Measurements from ENCODE around the gene DIDO1. TPM values are rescaled to one million over a fixed set of nuclear protein-coding genes. Genes with fewer than 3 reads are reported as not detected.

The DIDO1 gene
- total and polyA plus RNA-seq, 2 donors (not counting 1 experiment from before 2014, with no cell fraction given): 25.9 to 33.2 TPM

- Histone ChIP-seq H3K9me3 (ENCODE audit: control insufficient read depth, insufficient read depth, low read depth, low read length) (no peaks in the 10 kb centered on the region), H3K79me2 (ENCODE audit: control insufficient read depth, insufficient read depth, low read length) (peaks cover 9% of the 10 kb centered on the region), H3K9ac (ENCODE audit: insufficient read depth, low read length) (peak overlapping the region; percentile 24), H3K27ac (ENCODE audit: insufficient read depth, low read length) (no peak overlapping the region), H3K4me3 (replicated peaks in 1 of 4; ENCODE audit: control extremely low read depth in 1 of 4, insufficient read depth in 1 of 4, low read depth in 3 of 4, low read length in 4 of 4) (peak overlapping the region; percentile 54 to 66 (median 58)), H3K4me1 (ENCODE audit: control insufficient read depth, extremely low read depth, insufficient read depth, low read length) (no peaks in the 10 kb centered on the region), H3K4me2 (ENCODE audit: extremely low read depth, insufficient read depth, low read length) (peak overlapping the region; percentile 76), H2AFZ (ENCODE audit: low read length) (no peak overlapping the region), H3K36me3 (ENCODE audit: control insufficient read depth, insufficient read depth, low read length) (peaks cover 2% of the 10 kb centered on the region), H4K20me1 (ENCODE audit: control insufficient read depth, extremely low read depth, insufficient read depth, low read length) (no peaks in the 10 kb centered on the region), H3K27me3 (ENCODE audit: control insufficient read depth, insufficient read depth, low read length) (no peaks in the 10 kb centered on the region)
- peak; percentile 35 to 55 for DNase-seq (ENCODE audit: low read depth in 2 of 2)
- TF ChIP-seq EZH2 (IDR thresholded peaks at IDR 0.05; ENCODE audit: low read length, missing control alignments): no peak
- TF ChIP-seq, protein P1, sequence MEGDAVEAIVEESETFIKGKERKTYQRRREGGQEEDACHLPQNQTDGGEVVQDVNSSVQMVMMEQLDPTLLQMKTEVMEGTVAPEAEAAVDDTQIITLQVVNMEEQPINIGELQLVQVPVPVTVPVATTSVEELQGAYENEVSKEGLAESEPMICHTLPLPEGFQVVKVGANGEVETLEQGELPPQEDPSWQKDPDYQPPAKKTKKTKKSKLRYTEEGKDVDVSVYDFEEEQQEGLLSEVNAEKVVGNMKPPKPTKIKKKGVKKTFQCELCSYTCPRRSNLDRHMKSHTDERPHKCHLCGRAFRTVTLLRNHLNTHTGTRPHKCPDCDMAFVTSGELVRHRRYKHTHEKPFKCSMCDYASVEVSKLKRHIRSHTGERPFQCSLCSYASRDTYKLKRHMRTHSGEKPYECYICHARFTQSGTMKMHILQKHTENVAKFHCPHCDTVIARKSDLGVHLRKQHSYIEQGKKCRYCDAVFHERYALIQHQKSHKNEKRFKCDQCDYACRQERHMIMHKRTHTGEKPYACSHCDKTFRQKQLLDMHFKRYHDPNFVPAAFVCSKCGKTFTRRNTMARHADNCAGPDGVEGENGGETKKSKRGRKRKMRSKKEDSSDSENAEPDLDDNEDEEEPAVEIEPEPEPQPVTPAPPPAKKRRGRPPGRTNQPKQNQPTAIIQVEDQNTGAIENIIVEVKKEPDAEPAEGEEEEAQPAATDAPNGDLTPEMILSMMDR (conservative IDR thresholded peaks at IDR 0.05 in 1 of 2, IDR thresholded peaks at IDR 0.05 in 1 of 2; ENCODE audit: low read depth in 1 of 2, low read length in 2 of 2): peak in 1 of 2 donors; percentile 35
These were observed 65.8 kb downstream of the DIDO1 start for GRCh38 chr20:62860391-62860923.

GRCh38 chr20:62859721-62860120 lies 66.6 kb downstream of the DIDO1 start:
- H3K27ac ChIP-seq (ENCODE audit: insufficient read depth, low read length): no peak overlapping the region
- TF ChIP-seq, protein P1 (conservative IDR thresholded peaks at IDR 0.05 in 1 of 2, IDR thresholded peaks at IDR 0.05 in 1 of 2; ENCODE audit: low read depth in 1 of 2, low read length in 2 of 2): no peak
- no peak for TF ChIP-seq EZH2 (IDR thresholded peaks at IDR 0.05; ENCODE audit: low read length, missing control alignments)
- peak overlapping the region; percentile 76 for H3K4me2 ChIP-seq (ENCODE audit: extremely low read depth, insufficient read depth, low read length)
- H3K79me2 ChIP-seq (ENCODE audit: control insufficient read depth, insufficient read depth, low read length): peaks cover 9% of the 10 kb centered on the region
- H3K4me3 ChIP-seq (replicated peaks in 1 of 4; ENCODE audit: control extremely low read depth in 1 of 4, insufficient read depth in 1 of 4, low read depth in 3 of 4, low read length in 4 of 4): peak overlapping the region in 2 of 4 experiments; percentile 59 to 66
- H3K36me3 ChIP-seq (ENCODE audit: control insufficient read depth, insufficient read depth, low read length): peaks cover 2% of the 10 kb centered on the region
- H3K4me1 ChIP-seq (ENCODE audit: control insufficient read depth, extremely low read depth, insufficient read depth, low read length): no peaks in the 10 kb centered on the region
- no peaks in the 10 kb centered on the region for H3K9me3 ChIP-seq (ENCODE audit: control insufficient read depth, insufficient read depth, low read depth, low read length)
- H4K20me1 ChIP-seq (ENCODE audit: control insufficient read depth, extremely low read depth, insufficient read depth, low read length): no peaks in the 10 kb centered on the region
- no peak overlapping the region for H2AFZ ChIP-seq (ENCODE audit: low read length)
- H3K27me3 ChIP-seq (ENCODE audit: control insufficient read depth, insufficient read depth, low read length): no peaks in the 10 kb centered on the region
- no peak overlapping the region for H3K9ac ChIP-seq (ENCODE audit: insufficient read depth, low read length)
- no peak for DNase-seq (ENCODE audit: low read depth in 2 of 2)

DNA sequence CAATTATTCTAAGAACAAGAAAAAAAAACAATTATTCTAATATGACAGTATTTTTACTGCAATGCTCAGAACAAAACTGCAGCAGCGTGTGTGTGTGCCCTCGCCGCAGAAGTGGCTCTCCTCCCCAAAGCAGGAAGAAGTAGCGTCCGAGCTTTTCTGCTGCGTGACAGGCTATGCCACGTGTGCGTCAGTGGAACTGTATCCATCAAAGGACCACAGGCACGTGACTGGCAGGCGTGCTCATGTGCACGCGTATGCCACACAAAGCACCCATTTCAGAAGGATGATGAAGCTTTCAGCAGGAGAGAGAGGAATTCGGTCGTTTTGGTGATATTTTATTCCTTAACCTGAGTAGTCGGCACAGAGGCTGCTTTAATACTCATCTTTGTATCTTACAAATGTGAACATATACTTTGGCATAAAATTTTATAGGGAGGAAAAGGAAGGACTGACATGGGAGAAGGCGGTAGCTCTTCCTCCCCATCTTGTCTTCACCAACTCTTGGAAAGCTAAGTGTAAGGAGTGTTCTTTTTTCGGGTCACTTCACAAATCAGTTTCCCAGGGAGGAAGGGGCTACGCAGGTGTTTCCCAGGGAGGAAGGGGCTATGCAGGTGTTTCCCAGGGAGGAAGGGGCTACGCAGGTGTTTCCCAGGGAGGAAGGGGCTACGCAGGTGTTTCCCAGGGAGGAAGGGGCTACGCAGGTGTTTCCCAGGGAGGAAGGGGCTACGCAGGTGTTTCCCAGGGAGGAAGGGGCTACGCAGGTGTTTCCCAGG lies 68.1 kb downstream of the DIDO1 start:
- Histone ChIP-seq H3K27ac (ENCODE audit: insufficient read depth, low read length) (no peak overlapping the region), H3K9me3 (ENCODE audit: control insufficient read depth, insufficient read depth, low read depth, low read length) (no peaks in the 10 kb centered on the region), H3K9ac (ENCODE audit: insufficient read depth, low read length) (no peak overlapping the region), H3K27me3 (ENCODE audit: control insufficient read depth, insufficient read depth, low read length) (no peaks in the 10 kb centered on the region), H3K4me2 (ENCODE audit: extremely low read depth, insufficient read depth, low read length) (no peak overlapping the region), H3K79me2 (ENCODE audit: control insufficient read depth, insufficient read depth, low read length) (peaks cover 9% of the 10 kb centered on the region), H3K36me3 (ENCODE audit: control insufficient read depth, insufficient read depth, low read length) (peaks cover 2% of the 10 kb centered on the region), H3K4me3 (replicated peaks in 1 of 4; ENCODE audit: control extremely low read depth in 1 of 4, insufficient read depth in 1 of 4, low read depth in 3 of 4, low read length in 4 of 4) (no peak overlapping the region), H4K20me1 (ENCODE audit: control insufficient read depth, extremely low read depth, insufficient read depth, low read length) (no peaks in the 10 kb centered on the region), H3K4me1 (ENCODE audit: control insufficient read depth, extremely low read depth, insufficient read depth, low read length) (no peaks in the 10 kb centered on the region), H2AFZ (ENCODE audit: low read length) (no peak overlapping the region)
- no peak for DNase-seq (ENCODE audit: low read depth in 2 of 2)
- no peak for TF ChIP-seq EZH2 (IDR thresholded peaks at IDR 0.05; ENCODE audit: low read length, missing control alignments)
- TF ChIP-seq, protein P1 (conservative IDR thresholded peaks at IDR 0.05 in 1 of 2, IDR thresholded peaks at IDR 0.05 in 1 of 2; ENCODE audit: low read depth in 1 of 2, low read length in 2 of 2): no peak
